NCI-H510A treated with DMSO at 0.1 percent for 48 hours (cell line): ENCODE measurements around the gene PTPRM.

Experiments
- DNase-seq: peaks from one replicate; lab custom pipeline; 2025; lab: John Stamatoyannopoulos, UW

The PTPRM gene

GRCh38 chr18:8396254-8396653, 829.1 kb downstream of the PTPRM start:
- DNase-seq, result no peak

GRCh38 chr18:8397034-8397433, 829.9 kb downstream of the PTPRM start:
- no peak for DNase-seq

GRCh38 chr18:8399138-8399537, 832.0 kb downstream of the PTPRM start:
- DNase-seq, result no peak

- DNase-seq, result no peak
These were observed 833.2 kb downstream of the PTPRM start for GRCh38 chr18:8400193-8400752.

GRCh38 chr18:8400825-8401224, 833.7 kb downstream of the PTPRM start:
- no peak for DNase-seq

- no peak for DNase-seq
These were observed 834.5 kb downstream of the PTPRM start for GRCh38 chr18:8401606-8402005.

GRCh38 chr18:8402237-8402636, 835.1 kb downstream of the PTPRM start:
- no peak for DNase-seq

- DNase-seq, result no peak
These were observed 836.6 kb downstream of the PTPRM start for GRCh38 chr18:8403713-8404112.

- no peak for DNase-seq
These were observed 839.2 kb downstream of the PTPRM start for GRCh38 chr18:8406186-8406867.

- no peak for DNase-seq
These were observed 839.7 kb downstream of the PTPRM start for GRCh38 chr18:8406868-8407250.

- DNase-seq, result no peak
These were observed 842.0 kb downstream of the PTPRM start for GRCh38 chr18:8409151-8409550.

- no peak for DNase-seq
These were observed 844.4 kb downstream of the PTPRM start for GRCh38 chr18:8411492-8411891.

- DNase-seq, result no peak
These were observed 845.0 kb downstream of the PTPRM start for GRCh38 chr18:8412117-8412516.

- no peak for DNase-seq
These were observed 846.1 kb downstream of the PTPRM start for GRCh38 chr18:8413189-8413588.

GRCh38 chr18:8413751-8414150, 846.6 kb downstream of the PTPRM start:
- no peak for DNase-seq

- DNase-seq, result no peak
These were observed 849.3 kb downstream of the PTPRM start for GRCh38 chr18:8416212-8417019.

- no peak for DNase-seq
These were observed 855.3 kb downstream of the PTPRM start for GRCh38 chr18:8422391-8422790.

- DNase-seq, result no peak
These were observed 856.0 kb downstream of the PTPRM start for GRCh38 chr18:8423051-8423557.

- DNase-seq, result no peak
These were observed 857.4 kb downstream of the PTPRM start for GRCh38 chr18:8424481-8424880.

GRCh38 chr18:8424917-8425725, 858.0 kb downstream of the PTPRM start:
- DNase-seq, result no peak

- no peak for DNase-seq
These were observed 859.3 kb downstream of the PTPRM start for GRCh38 chr18:8426401-8426800.

- DNase-seq, result no peak
These were observed 860.2 kb downstream of the PTPRM start for GRCh38 chr18:8427339-8427738.
